WTC11 (cell line): ENCODE results near the gene SORL1. TPM values are rescaled to one million over a fixed set of nuclear protein-coding genes. Genes with fewer than 3 reads are reported as not detected.

Experiments
- ATAC-seq: fragments of 200-7000 bp; cut with Tn5 transposase; 2 replicates; pipeline ENCODE4 v1.10.0; 2021; ENCODE audit warnings: mild to moderate bottlenecking, moderate library complexity
- CTCF ChIA-PET: fragments of 300-600 bp; sonication (Branson Sonifier 250); formaldehyde crosslinking; loops from one replicate; lab custom pipeline; 2021; ENCODE audit warnings: antibody characterized with exemption; lab: Charles Lee
- POLR2A ChIA-PET: fragments of 350-600 bp; sonication (Branson Sonifier 250); formaldehyde crosslinking; loops from one replicate; lab custom pipeline; 2021; ENCODE audit warnings: antibody characterized with exemption; lab: Charles Lee
- DNase-seq: peaks from one replicate; pipeline ENCODE4 v3.0.0; 2021; ENCODE audit warnings: low spot score
- H3K27ac Mint-ChIP-seq: 2 replicates; pipeline ENCODE4 v1.8.0; 2021; ENCODE audit warnings: mixed read lengths
- H3K27me3 Mint-ChIP-seq: 2 replicates; pipeline ENCODE4 v1.8.0; 2021; ENCODE audit warnings: low read depth, mild to moderate bottlenecking, moderate library complexity, mixed read lengths
- H3K36me3 Mint-ChIP-seq: 2 replicates; pipeline ENCODE4 v1.8.0; 2021; ENCODE audit warnings: mixed read lengths
- H3K4me1 Mint-ChIP-seq: 2 replicates; pipeline ENCODE4 v1.8.0; 2022; ENCODE audit warnings: mixed read lengths
- H3K4me3 Mint-ChIP-seq: 2 replicates; pipeline ENCODE4 v1.8.0; 2021; ENCODE audit warnings: mild to moderate bottlenecking, moderate library complexity, mixed read lengths
- H3K9me3 Mint-ChIP-seq: 2 replicates; pipeline ENCODE4 v1.8.0; 2021; ENCODE audit warnings: mixed read lengths
- ATF1 ChIP-seq: sonication (generic); formaldehyde crosslinking; IDR thresholded peaks from 2 replicates; pipeline ENCODE4 v1.8.1; 2023; ENCODE audit warnings: mild to moderate bottlenecking, moderate library complexity, missing genetic modification reagents
- CREM ChIP-seq: sonication (generic); formaldehyde crosslinking; IDR thresholded peaks from 2 replicates; pipeline ENCODE4 v1.8.1; 2022; ENCODE audit warnings: mild to moderate bottlenecking, missing genetic modification reagents, moderate library complexity
- E2F1 ChIP-seq: sonication (generic); formaldehyde crosslinking; IDR thresholded peaks from 2 replicates; pipeline ENCODE4 v1.8.0; 2022; ENCODE audit warnings: mild to moderate bottlenecking, missing genetic modification reagents
- ERG ChIP-seq: fragments of 250-450 bp; sonication (Bioruptor Pico); IDR thresholded peaks from 2 replicates; pipeline ENCODE4 v1.8.0; 2021; ENCODE audit warnings: mild to moderate bottlenecking
- FOXP1 ChIP-seq: sonication (generic); formaldehyde crosslinking; IDR thresholded peaks from 2 replicates; pipeline ENCODE4 v1.8.0; 2022; ENCODE audit warnings: missing genetic modification reagents, mild to moderate bottlenecking, moderate library complexity, borderline replicate concordance
- FOXP4 ChIP-seq: sonication (generic); formaldehyde crosslinking; IDR thresholded peaks from 2 replicates; pipeline ENCODE4 v1.8.0; 2022; ENCODE audit warnings: mild to moderate bottlenecking, missing genetic modification reagents
- IRF1 ChIP-seq: sonication (generic); formaldehyde crosslinking; IDR thresholded peaks from 2 replicates; pipeline ENCODE4 v1.8.0; 2023; ENCODE audit warnings: missing genetic modification reagents
- IRF2 ChIP-seq: sonication (generic); formaldehyde crosslinking; IDR thresholded peaks from 2 replicates; pipeline ENCODE4 v1.8.0; 2022; ENCODE audit warnings: low read depth, missing genetic modification reagents, borderline replicate concordance
- JAZF1 ChIP-seq: fragments of 250-450 bp; sonication (Bioruptor Pico); IDR thresholded peaks from 2 replicates; pipeline ENCODE4 v1.9.0; 2021; ENCODE audit warnings: moderate library complexity, mild to moderate bottlenecking, inconsistent platforms
- JUN ChIP-seq: sonication (generic); formaldehyde crosslinking; IDR thresholded peaks from 2 replicates; pipeline ENCODE4 v1.8.0; 2023; ENCODE audit warnings: mild to moderate bottlenecking, missing genetic modification reagents
- KAT7 ChIP-seq: sonication (generic); formaldehyde crosslinking; IDR thresholded peaks from 2 replicates; pipeline ENCODE4 v1.8.1; 2023; ENCODE audit warnings: missing genetic modification reagents, mild to moderate bottlenecking, borderline replicate concordance
- MYBL2 ChIP-seq: sonication (generic); formaldehyde crosslinking; IDR thresholded peaks from 2 replicates; pipeline ENCODE4 v1.8.1; 2023; ENCODE audit warnings: mild to moderate bottlenecking, moderate library complexity, missing genetic modification reagents
- PRRX2 ChIP-seq: fragments of 250-450 bp; sonication (Bioruptor Pico); IDR thresholded peaks from 2 replicates; pipeline ENCODE4 v1.8.0; 2021; ENCODE audit warnings: mild to moderate bottlenecking
- RORB ChIP-seq: fragments of 250-450 bp; sonication (Bioruptor Pico); IDR thresholded peaks from 2 replicates; pipeline ENCODE4 v1.9.0; 2021; ENCODE audit warnings: mild to moderate bottlenecking
- SMAD4 ChIP-seq: sonication (generic); formaldehyde crosslinking; IDR thresholded peaks from 2 replicates; pipeline ENCODE4 v1.8.0; 2022; ENCODE audit warnings: mild to moderate bottlenecking, missing genetic modification reagents
- TP53 ChIP-seq: sonication (generic); formaldehyde crosslinking; IDR thresholded peaks from 2 replicates; pipeline ENCODE4 v1.8.1; 2023; ENCODE audit warnings: mild to moderate bottlenecking, missing genetic modification reagents
- USF1 ChIP-seq: sonication (generic); formaldehyde crosslinking; IDR thresholded peaks from 2 replicates; pipeline ENCODE4 v1.8.0; 2022; ENCODE audit warnings: mild to moderate bottlenecking, missing genetic modification reagents
- ZBTB21 ChIP-seq: sonication (generic); formaldehyde crosslinking; IDR thresholded peaks from 2 replicates; pipeline ENCODE4 v1.8.1; 2023; ENCODE audit warnings: mild to moderate bottlenecking, missing genetic modification reagents, borderline replicate concordance
- ZNF396 ChIP-seq: fragments of 250-450 bp; sonication (Bioruptor Pico); IDR thresholded peaks from 2 replicates; pipeline ENCODE4 v1.8.0; 2021; ENCODE audit warnings: mild to moderate bottlenecking, moderate library complexity, borderline replicate concordance
- ZNF532 ChIP-seq: fragments of 250-450 bp; sonication (Bioruptor Pico); IDR thresholded peaks from 2 replicates; pipeline ENCODE4 v1.9.0; 2021; ENCODE audit warnings: mild to moderate bottlenecking, borderline replicate concordance
- ZNF671 ChIP-seq: fragments of 250-450 bp; sonication (Bioruptor Pico); IDR thresholded peaks from 2 replicates; pipeline ENCODE4 v1.8.0; 2021; ENCODE audit warnings: mild to moderate bottlenecking
- total RNA-seq: library from RNA; stranded (reverse); gene quantifications from 3 replicates; pipeline ENCODE4 v1.2.3, GENCODE V29; 2021

SORL1 gene
- total RNA-seq, 1 experiment from 2014 or later, result 87.1 TPM

- CTCF ChIA-PET, result interaction anchor here (0.7 kb wide), 1 partner anchor 903 kb away, joined by 3 read pairs; no protein-coding TSS in a partner anchor
- ATAC-seq (no peak), DNase-seq (no peak)
- Mint-ChIP-seq H3K36me3 (peaks cover 54% of the 10 kb centered on the region), H3K27ac (peak overlapping the region; percentile 9; the same call in 1 of the 2 replicates), H3K27me3 (no peaks in the 10 kb centered on the region), H3K4me1 (no peaks in the 10 kb centered on the region), H3K9me3 (peaks cover 12% of the 10 kb centered on the region), H3K4me3 (no peak overlapping the region)
- POLR2A ChIA-PET, result no interaction called here
- TF ChIP-seq ATF1 (CRISPR knock-in tag), result no peak
- TF ChIP-seq KAT7 (CRISPR knock-in tag), result no peak
- TF ChIP-seq TP53 (CRISPR knock-in tag), result no peak
- TF ChIP-seq RORB (CRISPR knock-in tag), result no peak
- TF ChIP-seq IRF2 (CRISPR knock-in tag), result no peak
- TF ChIP-seq ERG (CRISPR knock-in tag), result no peak
- TF ChIP-seq PRRX2 (CRISPR knock-in tag), result no peak
- TF ChIP-seq SMAD4 (CRISPR knock-in tag), result no peak
- TF ChIP-seq JAZF1 (CRISPR knock-in tag), result no peak
- TF ChIP-seq E2F1 (CRISPR knock-in tag), result no peak
- TF ChIP-seq FOXP1, result no peak
- no peak for TF ChIP-seq ZBTB21 (CRISPR knock-in tag)
- TF ChIP-seq ZNF671, result no peak
These were observed 131.7 kb downstream of the SORL1 start for GRCh38 chr11:121583825-121584224.

GRCh38 chr11:121586750-121587149 is 134.6 kb downstream of the SORL1 start:
- TF ChIP-seq MYBL2, result no peak
- no peak for TF ChIP-seq ZNF671
- no peak for TF ChIP-seq ZNF532 (CRISPR knock-in tag)
- no peak overlapping the region for H3K27ac Mint-ChIP-seq
- POLR2A ChIA-PET, result no interaction called here
- DNase-seq (no peak), ATAC-seq (no peak)
- no peaks in the 10 kb centered on the region for H3K4me1 Mint-ChIP-seq
- no peaks in the 10 kb centered on the region for H3K27me3 Mint-ChIP-seq
- CTCF ChIA-PET, result no interaction called here
- H3K4me3 Mint-ChIP-seq, result no peak overlapping the region
- no peaks in the 10 kb centered on the region for H3K9me3 Mint-ChIP-seq
- H3K36me3 Mint-ChIP-seq, result peaks cover 54% of the 10 kb centered on the region

GRCh38 chr11:121587182-121587581 is 135.1 kb downstream of the SORL1 start:
- ChIA-PET POLR2A (no interaction called here), CTCF (no interaction called here)
- Mint-ChIP-seq H3K27ac (no peak overlapping the region), H3K36me3 (peaks cover 56% of the 10 kb centered on the region), H3K27me3 (no peaks in the 10 kb centered on the region), H3K4me3 (no peak overlapping the region), H3K4me1 (no peaks in the 10 kb centered on the region), H3K9me3 (no peaks in the 10 kb centered on the region)
- DNase-seq (no peak), ATAC-seq (no peak)
- TF ChIP-seq IRF1 (CRISPR knock-in tag) (no peak), ZNF396 (CRISPR knock-in tag) (no peak), FOXP4 (CRISPR knock-in tag) (no peak), CREM (no peak), JUN (no peak), USF1 (CRISPR knock-in tag) (no peak)
